Fibroblast of peridontal ligament (primary cell): Measurements from ENCODE around the gene NOC4L.

Source experiments
- DNase-seq: peaks from one replicate; pipeline ENCODE4 v3.0.0-alpha.2; 2010; ENCODE audit errors: extremely low read depth

NOC4L gene

DNA sequence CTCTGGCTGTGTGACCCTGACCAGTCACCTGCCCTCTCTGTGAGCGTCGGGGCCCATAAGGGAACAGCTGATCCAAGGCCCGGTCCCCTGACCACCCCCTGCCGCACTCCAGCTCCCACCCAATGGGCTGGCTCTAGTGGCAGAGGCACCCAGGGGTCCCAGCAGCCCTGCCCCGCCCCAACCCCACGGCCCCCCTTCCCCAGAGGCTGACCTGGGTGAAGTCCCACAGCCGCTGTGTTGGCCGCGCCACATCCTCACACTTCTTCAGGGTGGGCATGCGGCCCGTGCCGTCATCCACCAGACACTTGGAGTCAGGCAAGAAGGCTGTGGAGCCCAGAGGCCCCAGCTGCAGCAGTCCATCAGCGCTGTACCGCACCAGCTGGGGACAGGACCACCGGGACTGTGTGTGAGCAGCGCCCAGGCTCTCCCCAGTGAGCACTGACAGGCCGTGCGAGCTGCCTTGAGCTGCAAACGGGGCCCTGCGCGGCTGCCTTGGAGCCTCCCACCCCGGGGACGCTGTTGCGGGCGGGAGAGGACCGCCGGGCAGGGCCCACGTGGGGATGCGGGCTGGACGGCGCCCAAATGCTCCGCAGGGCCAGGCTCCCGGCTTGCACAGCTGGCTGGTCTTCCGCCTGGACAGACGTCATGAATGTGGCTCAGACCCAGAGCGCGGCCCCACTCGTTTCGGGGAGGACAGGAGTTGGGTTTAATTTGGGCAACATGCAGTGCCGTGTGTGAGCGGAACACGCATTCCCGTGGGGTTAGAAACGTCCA, 53.5 kb downstream of the NOC4L start:
- DNase-seq, result no peak

- no peak for DNase-seq
Measured at GRCh38 chr12:132199101-132199500, 54.8 kb downstream of the NOC4L start.

DNA sequence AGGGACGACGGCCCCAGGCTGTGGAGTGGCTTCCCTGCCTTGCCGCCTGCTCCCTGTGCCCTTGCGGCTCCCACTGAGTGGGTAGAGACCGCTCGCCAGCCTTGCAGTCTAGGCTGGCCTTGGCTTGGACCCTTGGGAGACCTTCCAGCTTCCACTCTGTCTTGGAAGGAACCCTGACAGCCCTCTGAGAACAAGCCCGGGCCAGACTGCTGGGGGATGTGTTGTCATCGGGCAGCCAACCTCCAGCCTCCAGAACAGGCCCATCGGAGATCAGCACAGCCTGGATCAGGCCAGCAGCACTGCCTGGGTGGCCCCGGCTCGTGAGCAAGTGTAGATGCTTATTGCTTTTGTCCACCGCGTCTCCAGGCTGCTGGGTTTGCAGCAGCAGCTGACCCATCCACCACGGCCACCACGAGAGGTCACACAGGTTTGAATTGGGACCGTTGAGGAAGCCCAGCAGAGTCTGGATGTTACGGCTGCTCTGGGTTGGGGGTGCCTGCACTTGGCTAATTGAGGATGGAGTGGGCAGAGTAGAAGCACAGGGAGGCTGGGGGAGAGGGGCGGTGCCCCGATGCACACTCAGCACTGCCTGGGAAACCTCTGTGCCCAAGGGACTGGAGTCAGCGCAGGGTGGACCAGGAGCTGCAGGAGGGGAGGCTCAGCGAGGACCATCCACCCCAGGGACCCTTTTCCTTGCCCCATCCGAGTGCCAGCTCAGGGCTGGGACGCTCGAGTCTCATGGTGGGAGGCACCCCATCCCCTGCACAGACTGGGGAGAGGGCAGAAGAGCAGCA, 55.5 kb downstream of the NOC4L start:
- DNase-seq, result no peak

DNA sequence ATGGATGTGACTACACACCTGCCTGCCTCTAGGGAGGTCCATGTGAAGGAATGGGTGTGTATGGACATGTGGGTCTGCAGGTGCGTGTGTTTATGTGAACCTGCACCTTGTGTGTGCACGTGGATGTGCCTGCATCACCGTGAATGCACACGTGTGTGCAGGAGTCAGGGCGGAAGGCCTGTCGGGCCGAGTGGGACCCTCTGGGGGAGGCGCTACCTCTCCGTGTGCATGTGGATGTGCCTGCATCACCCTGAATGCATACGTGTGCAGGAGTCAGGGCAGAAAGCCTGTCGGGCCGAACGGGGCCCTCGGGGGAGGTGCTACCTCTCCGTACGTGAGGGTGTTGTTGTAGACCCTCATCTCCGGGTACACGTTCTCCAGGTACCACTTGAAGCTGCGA, 56.5 kb downstream of the NOC4L start:
- DNase-seq, result no peak

- DNase-seq, result no peak
Measured at GRCh38 chr12:132201391-132202120, 57.3 kb downstream of the NOC4L start.
